IMR-90 (cell line): ENCODE data around the gene KCNAB3. TPM values are rescaled to one million over a fixed set of nuclear protein-coding genes. Genes with fewer than 3 reads are reported as not detected.

Source experiments
- ATAC-seq: fragments of 200-7000 bp; cut with Tn5 transposase; 2 replicates; pipeline ENCODE4 v1.9.1; 2020; ENCODE audit warnings: low read depth, mild to moderate bottlenecking, moderate library complexity
- BruUV-seq: library from RNA; stranded (reverse); fragments of 400-500 nt; replicated peaks from 2 replicates; lab custom pipeline; 2021; lab: Mats Ljungman, UMichigan
- CTCF ChIA-PET: fragments of 300-600 bp; formaldehyde crosslinking; extraction: SDS; loops from one replicate; lab custom pipeline; 2021; ENCODE audit warnings: antibody characterized with exemption; lab: Yijun Ruan, JAX
- POLR2A ChIA-PET: fragments of 300-600 bp; sonication (Branson Sonifier 250); formaldehyde crosslinking; loops from one replicate; lab custom pipeline; 2022; ENCODE audit warnings: antibody characterized with exemption; ENCODE audit not compliant: unreplicated experiment; lab: Charles Lee
- DNase-seq: peaks from one replicate; pipeline ENCODE4 v3.0.0; 2013
- H2AFZ ChIP-seq: replicated peaks from 2 replicates; pipeline ENCODE3; 2013; ENCODE audit warnings: low read length, mild to moderate bottlenecking; ENCODE audit not compliant: poor library complexity
- H2AK5ac ChIP-seq: 2 replicates; pipeline ENCODE4 v1.6.1; 2013; ENCODE audit warnings: low read depth, low read length, inconsistent platforms
- H2AK9ac ChIP-seq: replicated peaks from 2 replicates; pipeline ENCODE3; 2013; ENCODE audit warnings: mild to moderate bottlenecking, low read depth, low read length, moderate library complexity; ENCODE audit not compliant: poor library complexity
- H2BK120ac ChIP-seq: 2 replicates; pipeline ENCODE4 v1.6.1; 2013; ENCODE audit warnings: low read depth, low read length, inconsistent platforms
- H2BK15ac ChIP-seq: 3 replicates; pipeline ENCODE4 v1.6.1; 2013; ENCODE audit warnings: low read depth, low read length, inconsistent platforms
- H2BK20ac ChIP-seq: 2 replicates; pipeline ENCODE4 v1.6.1; 2013; ENCODE audit warnings: low read depth, mild to moderate bottlenecking, inconsistent platforms, low read length, moderate library complexity
- H2BK5ac ChIP-seq: 2 replicates; pipeline ENCODE4 v1.6.1; 2013; ENCODE audit warnings: mild to moderate bottlenecking, low read depth, low read length, inconsistent platforms; ENCODE audit not compliant: poor library complexity, severe bottlenecking
- H3K14ac ChIP-seq: replicated peaks from 2 replicates; pipeline ENCODE4 v1.6.1; 2013; ENCODE audit warnings: low read depth, low read length, inconsistent platforms
- H3K18ac ChIP-seq: 2 replicates; pipeline ENCODE4 v1.6.1; 2013; ENCODE audit warnings: low read depth, low read length, control low read depth
- H3K23ac ChIP-seq: 2 replicates; pipeline ENCODE4 v1.6.1; 2013; ENCODE audit warnings: low read depth, low read length, inconsistent platforms
- H3K27ac ChIP-seq: 2 replicates; pipeline ENCODE4 v1.5.1; 2013; ENCODE audit warnings: mild to moderate bottlenecking, control low read depth, low read length; ENCODE audit not compliant: insufficient read depth
- H3K27me3 ChIP-seq: 2 replicates; pipeline ENCODE4 v1.6.1; 2013; ENCODE audit warnings: low read length; ENCODE audit not compliant: control insufficient read depth, insufficient read depth
- H3K36me3 ChIP-seq: 2 replicates; pipeline ENCODE4 v1.6.1; 2013; ENCODE audit warnings: low read length, mixed read lengths; ENCODE audit not compliant: control insufficient read depth, insufficient read depth
- H3K4ac ChIP-seq: 2 replicates; pipeline ENCODE4 v1.6.1; 2013; ENCODE audit warnings: low read depth, low read length, inconsistent platforms
- H3K4me1 ChIP-seq: 2 replicates; pipeline ENCODE4 v1.6.1; 2013; ENCODE audit warnings: low read length, mixed read lengths; ENCODE audit not compliant: control insufficient read depth, insufficient read depth
- H3K4me2 ChIP-seq: 2 replicates; pipeline ENCODE4 v1.6.1; 2013; ENCODE audit warnings: low read depth, mild to moderate bottlenecking, control low read depth, low read length, moderate library complexity
- H3K4me3 ChIP-seq: 2 replicates; pipeline ENCODE4 v1.5.1; 2013; ENCODE audit warnings: low read depth, mild to moderate bottlenecking, control low read depth, low read length, moderate library complexity; ENCODE audit not compliant: insufficient read depth
- H3K56ac ChIP-seq: 2 replicates; pipeline ENCODE4 v1.6.1; 2013; ENCODE audit warnings: low read length, inconsistent platforms; ENCODE audit not compliant: insufficient read depth; ENCODE audit errors: extremely low read depth
- H3K79me1 ChIP-seq, 2 experiments: 2 replicates each; pipeline ENCODE4 v1.6.1; 2013; ENCODE audit warnings: low read length in 2 of 2, inconsistent platforms in 1 of 2, low read depth in 1 of 2
- H3K9ac ChIP-seq: 2 replicates; pipeline ENCODE4 v1.6.1; 2013; ENCODE audit warnings: low read depth, low read length, control low read depth
- H3K9me1 ChIP-seq: 2 replicates; pipeline ENCODE4 v1.6.1; 2013; ENCODE audit warnings: low read length, inconsistent platforms; ENCODE audit not compliant: insufficient read depth
- H3K9me3 ChIP-seq: 2 replicates; pipeline ENCODE4 v1.6.1; 2013; ENCODE audit warnings: low read length; ENCODE audit not compliant: control insufficient read depth, insufficient read depth
- H4K20me1 ChIP-seq: 2 replicates; pipeline ENCODE4 v1.6.1; 2013; ENCODE audit warnings: low read length, inconsistent platforms; ENCODE audit not compliant: insufficient read depth
- H4K5ac ChIP-seq: 2 replicates; pipeline ENCODE4 v1.6.1; 2013; ENCODE audit warnings: mild to moderate bottlenecking, low read depth, low read length, control low read depth
- H4K8ac ChIP-seq, 2 experiments: 2 replicates each; pipeline ENCODE4 v1.6.1; 2013; ENCODE audit warnings: low read depth in 2 of 2, low read length in 2 of 2, control low read depth in 1 of 2, inconsistent platforms in 1 of 2
- H4K91ac ChIP-seq: 2 replicates; pipeline ENCODE4 v1.6.1; 2013; ENCODE audit warnings: low read depth, low read length, inconsistent platforms; ENCODE audit not compliant: insufficient read depth
- CEBPB ChIP-seq: IDR thresholded peaks from 2 replicates; pipeline ENCODE4 v1.6.1; 2012; ENCODE audit warnings: low read depth, low read length, improper control_type of control experiment
- CHD1 ChIP-seq: IDR thresholded peaks from 2 replicates; pipeline ENCODE4 v1.6.1; 2012; ENCODE audit warnings: low read depth, low read length, improper control_type of control experiment
- ELK1 ChIP-seq: fragments of 150-350 bp; IDR thresholded peaks from 2 replicates; pipeline ENCODE4 v1.6.1; 2016; ENCODE audit warnings: low read depth, mild to moderate bottlenecking, low read length, moderate library complexity, borderline replicate concordance
- FOS ChIP-seq: fragments of 150-350 bp; IDR thresholded peaks from 2 replicates; pipeline ENCODE4 v1.6.1; 2016; ENCODE audit warnings: low read depth, low read length
- MAFK ChIP-seq: IDR thresholded peaks from 2 replicates; pipeline ENCODE4 v1.6.1; 2012; ENCODE audit warnings: low read depth, low read length, improper control_type of control experiment
- MAZ ChIP-seq: IDR thresholded peaks from 2 replicates; pipeline ENCODE4 v1.6.1; 2012; ENCODE audit warnings: low read depth, mild to moderate bottlenecking, low read length, improper control_type of control experiment, moderate library complexity, borderline replicate concordance
- MXI1 ChIP-seq: IDR thresholded peaks from 2 replicates; pipeline ENCODE4 v1.6.1; 2012; ENCODE audit warnings: low read depth, mild to moderate bottlenecking, low read length, moderate library complexity, borderline replicate concordance
- NFE2L2 ChIP-seq: fragments of 150-350 bp; IDR thresholded peaks from 2 replicates; pipeline ENCODE4 v1.6.1; 2016; ENCODE audit warnings: low read depth, mild to moderate bottlenecking, low read length
- POLR2A ChIP-seq: IDR thresholded peaks from 2 replicates; pipeline ENCODE4 v1.6.1; 2012; ENCODE audit warnings: mild to moderate bottlenecking, low read depth, low read length
- RAD21 ChIP-seq: IDR thresholded peaks from 2 replicates; pipeline ENCODE4 v1.6.1; 2012; ENCODE audit warnings: low read length, improper control_type of control experiment
- RCOR1 ChIP-seq: IDR thresholded peaks from 2 replicates; pipeline ENCODE4 v1.6.1; 2012; ENCODE audit warnings: mild to moderate bottlenecking, low read length, improper control_type of control experiment; ENCODE audit not compliant: insufficient replicate concordance
- RFX5 ChIP-seq: IDR thresholded peaks from 2 replicates; pipeline ENCODE4 v1.8.0; 2012; ENCODE audit warnings: low read depth, mild to moderate bottlenecking, low read length, moderate library complexity
- SMC3 ChIP-seq: fragments of 150-350 bp; IDR thresholded peaks from 2 replicates; pipeline ENCODE4 v1.6.1; 2016; ENCODE audit warnings: low read depth, mild to moderate bottlenecking, antibody characterized with exemption, low read length, moderate library complexity
- USF2 ChIP-seq: fragments of 150-350 bp; IDR thresholded peaks from 2 replicates; pipeline ENCODE4 v1.6.1; 2017; ENCODE audit warnings: mild to moderate bottlenecking, antibody characterized with exemption, low read length, low read depth
- WGBS, 2 experiments: methylation state at CpG; one replicate each; pipeline versions ENCODE4 v1.1.5 to v1.1.7; 2013; ENCODE audit warnings: missing lambda C conversion rate in 2 of 2; ENCODE audit not compliant: insufficient read length in 1 of 2; ENCODE audit errors: extremely low coverage in 2 of 2; 5-methylcytosine and 5-hydroxymethylcytosine counted together
- dilution Hi-C: fragments of 300-500 bp; cut with HindIII; formaldehyde crosslinking; loops from one replicate; pipeline ENCODE4 v1.14.3; 2018; ENCODE audit warnings: low sequenced_read_pairs; ENCODE audit not compliant: unreplicated experiment
- in situ Hi-C: fragments of 300-500 bp; cut with MboI; formaldehyde crosslinking; loops from 3 replicates; pipeline ENCODE4 v1.14.3; 2019; ENCODE audit warnings: low sequenced_read_pairs, inconsistent platforms, mixed read lengths
- intact Hi-C: fragments of 100-400 bp; cut with micrococcal nuclease; formaldehyde crosslinking; loops from 2 replicates; pipeline ENCODE4 v1.10.0; 2022
- polyA plus RNA-seq, 3 experiments: library from polyadenylated mRNA; depleted of rRNA; stranded (reverse); fragments of >200 nt; gene quantifications; 2 replicates each; pipeline ENCODE4 v1.2.3, GENCODE V29; 2012; ENCODE audit warnings: low replicate concordance in 1 of 3
- total RNA-seq: library from RNA; depleted of rRNA; stranded (reverse); fragments of >200 nt; gene quantifications from 2 replicates; pipeline ENCODE4 v1.2.3, GENCODE V29; 2012
- TF ChIP-seq, protein P1 (sequence below): conservative IDR thresholded peaks from 2 replicates; pipeline ENCODE4 v1.5.1; 2012; ENCODE audit warnings: mild to moderate bottlenecking, low read depth, low read length, improper control_type of control experiment

KCNAB3 gene
- total and polyA plus RNA-seq, 2 of the 4 experiments (the other 2 are of a cell fraction), result 0.36 to 4.2 TPM

GRCh38 chr17:7947651-7948050 is 18.0 kb upstream of the KCNAB3 start:
- no peaks in the 10 kb centered on the region for H3K27me3 ChIP-seq
- CTCF ChIA-PET, result interaction anchor here (0.6 kb wide), 1 partner anchor 141 kb away, joined by 3 read pairs; no protein-coding TSS in a partner anchor
- H4K8ac ChIP-seq, result no peak overlapping the region
- H2AK9ac ChIP-seq, result no peak overlapping the region
- no peak overlapping the region for H2BK20ac ChIP-seq
- no peak overlapping the region for H3K4me3 ChIP-seq
- intact Hi-C loops, result no loop called here
- H3K27ac ChIP-seq, result no peak overlapping the region
- no TSS peak for BruUV-seq
- H4K20me1 ChIP-seq, result no peaks in the 10 kb centered on the region
- no peaks in the 10 kb centered on the region for H3K4me1 ChIP-seq
- in situ Hi-C loops, result no loop called here
- ATAC-seq (no peak), DNase-seq (no peak)
- H3K36me3 ChIP-seq, result peaks cover 48% of the 10 kb centered on the region
- no peak overlapping the region for H2BK15ac ChIP-seq
- TF ChIP-seq, protein P1, sequence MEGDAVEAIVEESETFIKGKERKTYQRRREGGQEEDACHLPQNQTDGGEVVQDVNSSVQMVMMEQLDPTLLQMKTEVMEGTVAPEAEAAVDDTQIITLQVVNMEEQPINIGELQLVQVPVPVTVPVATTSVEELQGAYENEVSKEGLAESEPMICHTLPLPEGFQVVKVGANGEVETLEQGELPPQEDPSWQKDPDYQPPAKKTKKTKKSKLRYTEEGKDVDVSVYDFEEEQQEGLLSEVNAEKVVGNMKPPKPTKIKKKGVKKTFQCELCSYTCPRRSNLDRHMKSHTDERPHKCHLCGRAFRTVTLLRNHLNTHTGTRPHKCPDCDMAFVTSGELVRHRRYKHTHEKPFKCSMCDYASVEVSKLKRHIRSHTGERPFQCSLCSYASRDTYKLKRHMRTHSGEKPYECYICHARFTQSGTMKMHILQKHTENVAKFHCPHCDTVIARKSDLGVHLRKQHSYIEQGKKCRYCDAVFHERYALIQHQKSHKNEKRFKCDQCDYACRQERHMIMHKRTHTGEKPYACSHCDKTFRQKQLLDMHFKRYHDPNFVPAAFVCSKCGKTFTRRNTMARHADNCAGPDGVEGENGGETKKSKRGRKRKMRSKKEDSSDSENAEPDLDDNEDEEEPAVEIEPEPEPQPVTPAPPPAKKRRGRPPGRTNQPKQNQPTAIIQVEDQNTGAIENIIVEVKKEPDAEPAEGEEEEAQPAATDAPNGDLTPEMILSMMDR, result no peak
- TF ChIP-seq RCOR1 (no peak), MAFK (no peak), ELK1 (no peak), NFE2L2 (no peak), FOS (no peak), SMC3 (no peak), MAZ (no peak), MXI1 (no peak), RAD21 (no peak), USF2 (no peak), CEBPB (no peak), CHD1 (no peak), RFX5 (no peak), POLR2A (no peak)
- no peak overlapping the region for H3K18ac ChIP-seq
- H2AK5ac ChIP-seq, result no peak overlapping the region
- H3K79me1 ChIP-seq, result no peaks in the 10 kb centered on the region; a peak in 1 of 4 replicates
- no peak overlapping the region for H3K4ac ChIP-seq
- H3K23ac ChIP-seq, result no peak overlapping the region
- POLR2A ChIA-PET, result no interaction called here
- H2BK120ac ChIP-seq, result no peak overlapping the region
- H3K4me2 ChIP-seq, result no peak overlapping the region
- H2AFZ ChIP-seq, result no peak overlapping the region
- H3K9ac ChIP-seq, result no peak overlapping the region
- no peak overlapping the region for H4K5ac ChIP-seq
- H3K9me3 ChIP-seq, result no peaks in the 10 kb centered on the region
- no peak overlapping the region for H2BK5ac ChIP-seq
- WGBS, 2 experiments, result 80% methylated on average over 1 of the region's 5 CpGs; no CpG with 5 or more reads in 1 of the 2 experiments
- H3K9me1 ChIP-seq, result no peaks in the 10 kb centered on the region
- H4K91ac ChIP-seq, result no peak overlapping the region
- H3K14ac ChIP-seq, result no peak overlapping the region
- dilution Hi-C loops, result no loop called here
- no peak overlapping the region for H3K56ac ChIP-seq
